DMS114 treated with DMSO at 0.1 percent for 48 hours (cell line): Measurements from ENCODE around the gene NT5M.

Source experiments
- DNase-seq: peaks from one replicate; lab custom pipeline; 2025; ENCODE audit not compliant: unreplicated experiment; lab: John Stamatoyannopoulos, UW

Gene NT5M

GRCh38 chr17:17393976-17394375, 90.8 kb downstream of the NT5M start:
- DNase-seq = no peak

DNA sequence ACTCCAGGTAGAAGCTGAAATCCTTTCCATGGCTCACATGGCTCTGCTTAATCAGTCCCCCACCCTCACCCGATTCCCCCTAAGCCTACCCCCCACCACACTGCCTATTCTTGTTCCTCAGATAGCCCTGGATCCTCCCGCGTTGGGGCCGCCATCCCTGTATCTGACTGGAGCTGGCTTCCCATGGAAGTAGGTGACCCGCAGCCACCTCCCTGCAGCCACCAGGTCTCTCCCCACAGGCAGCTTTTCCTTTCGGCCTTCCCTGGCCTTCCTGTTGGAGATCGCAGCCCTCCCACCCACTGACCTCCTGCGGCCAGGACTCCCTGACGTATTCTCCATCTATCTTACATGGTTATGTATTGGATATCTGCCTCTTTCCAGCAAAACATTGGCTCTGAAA, 91.3 kb downstream of the NT5M start:
- no peak for DNase-seq

DNA sequence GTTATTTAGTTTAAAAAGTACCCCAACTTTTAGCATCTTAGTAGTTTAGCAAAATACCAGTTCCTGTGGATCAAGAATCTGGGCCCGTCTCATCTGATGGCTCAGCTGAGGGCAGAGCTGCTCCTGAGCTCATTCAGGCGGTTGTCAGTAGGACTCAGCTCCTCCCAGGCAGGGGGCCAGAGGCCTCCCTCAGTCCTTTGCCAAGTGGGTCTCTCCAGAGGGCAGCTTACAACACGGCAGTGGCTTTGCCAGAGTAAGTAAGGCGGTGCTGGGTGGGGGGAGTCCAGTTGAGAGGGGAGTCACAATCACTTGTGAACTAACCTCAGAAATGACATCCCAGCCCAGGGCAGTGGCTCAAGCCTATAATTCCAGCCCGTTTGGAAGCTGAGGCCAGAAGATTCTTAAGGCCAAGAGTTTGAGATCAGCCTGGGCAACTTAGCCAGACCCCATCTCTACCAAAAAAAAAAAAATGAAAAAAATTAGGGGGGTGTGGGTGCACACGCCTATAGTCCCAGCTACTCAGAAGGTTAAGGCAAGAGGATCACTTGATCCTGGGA, 92.2 kb downstream of the NT5M start:
- DNase-seq = no peak

- DNase-seq = no peak
Measured at GRCh38 chr17:17395885-17396284, 92.7 kb downstream of the NT5M start.
